ENCODE results near the gene CITED4.

DNA sequence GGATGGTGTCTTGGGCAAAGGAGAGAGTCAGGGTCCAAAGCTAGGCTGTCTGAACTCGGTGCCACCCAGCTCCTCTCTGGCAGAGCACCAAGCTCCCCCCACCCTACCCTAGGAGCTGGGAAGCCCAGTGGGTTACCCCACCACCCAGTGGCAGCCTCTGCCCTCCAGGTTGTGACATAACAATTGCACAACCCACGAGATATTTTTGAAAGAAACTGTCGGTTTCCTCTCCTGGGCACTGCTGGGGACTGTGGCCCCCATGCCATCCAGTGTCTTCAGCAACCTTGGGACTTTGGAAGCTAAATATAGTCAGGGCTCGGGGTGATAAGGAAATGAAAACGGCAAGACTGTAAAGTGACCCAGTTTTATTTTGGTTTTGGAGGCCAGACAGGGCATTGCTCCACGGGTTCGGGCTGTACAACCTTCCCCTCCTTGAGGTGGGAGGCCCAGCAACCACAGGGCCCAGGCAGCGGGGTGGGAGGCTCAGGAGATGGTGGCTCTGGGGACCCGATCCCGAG, 1.4 kb downstream of the CITED4 start:
- TF ChIP-seq, protein P1, sequence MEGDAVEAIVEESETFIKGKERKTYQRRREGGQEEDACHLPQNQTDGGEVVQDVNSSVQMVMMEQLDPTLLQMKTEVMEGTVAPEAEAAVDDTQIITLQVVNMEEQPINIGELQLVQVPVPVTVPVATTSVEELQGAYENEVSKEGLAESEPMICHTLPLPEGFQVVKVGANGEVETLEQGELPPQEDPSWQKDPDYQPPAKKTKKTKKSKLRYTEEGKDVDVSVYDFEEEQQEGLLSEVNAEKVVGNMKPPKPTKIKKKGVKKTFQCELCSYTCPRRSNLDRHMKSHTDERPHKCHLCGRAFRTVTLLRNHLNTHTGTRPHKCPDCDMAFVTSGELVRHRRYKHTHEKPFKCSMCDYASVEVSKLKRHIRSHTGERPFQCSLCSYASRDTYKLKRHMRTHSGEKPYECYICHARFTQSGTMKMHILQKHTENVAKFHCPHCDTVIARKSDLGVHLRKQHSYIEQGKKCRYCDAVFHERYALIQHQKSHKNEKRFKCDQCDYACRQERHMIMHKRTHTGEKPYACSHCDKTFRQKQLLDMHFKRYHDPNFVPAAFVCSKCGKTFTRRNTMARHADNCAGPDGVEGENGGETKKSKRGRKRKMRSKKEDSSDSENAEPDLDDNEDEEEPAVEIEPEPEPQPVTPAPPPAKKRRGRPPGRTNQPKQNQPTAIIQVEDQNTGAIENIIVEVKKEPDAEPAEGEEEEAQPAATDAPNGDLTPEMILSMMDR (IDR thresholded peaks at IDR 0.05; ENCODE audit: borderline replicate concordance, extremely low read depth, low read length, poor library complexity, severe bottlenecking), result no peak
- TF ChIP-seq EZH2 (IDR thresholded peaks at IDR 0.05; ENCODE audit: borderline replicate concordance, low read depth, low read length, severe bottlenecking), result no peak

Data from DND-41 (cell line).